K562 (cell line): ENCODE measurements around the gene POU4F1. TPM values are rescaled to one million over a fixed set of nuclear protein-coding genes. Genes with fewer than 3 reads are reported as not detected.

ENCODE experiments used
- ATAC-seq: fragments of 200-7000 bp; cut with Tn5 transposase; 3 replicates; pipeline ENCODE4 v1.9.1; 2020; ENCODE audit warnings: moderate library complexity
- BruUV-seq: library from RNA; stranded (reverse); fragments of 400-500 nt; replicated peaks from 2 replicates; lab custom pipeline; 2021; lab: Mats Ljungman, UMichigan
- CTCF ChIA-PET: fragments of 300-600 bp; formaldehyde crosslinking; extraction: SDS; loops from one replicate; lab custom pipeline; 2021; ENCODE audit warnings: low intra/inter-chr PET ratio; lab: Yijun Ruan, JAX
- POLR2A ChIA-PET: fragments of 300-600, 350-650 bp; sonication (Branson Sonifier 250); formaldehyde crosslinking; extraction: SDS; loops from one replicate; lab custom pipeline; 2021; ENCODE audit warnings: antibody characterized with exemption, inconsistent platforms; lab: Yijun Ruan, JAX
- DNase-seq, 4 experiments: peaks; one replicate each; pipeline versions ENCODE4 v3.0.0 to v3.0.0-alpha.2; 2011 to 2018; ENCODE audit warnings: low spot score in 3 of 4, mixed read lengths in 3 of 4; ENCODE audit errors: extremely low read depth in 1 of 4
- FAIRE-seq: peaks from 2 replicates; lab custom pipeline; 2011; peaks lifted over from hg19 to GRCh38; lab: Jason Lieb, UNC
- H2AFZ ChIP-seq: 2 replicates; pipeline ENCODE4 v1.6.0; 2011; ENCODE audit warnings: low read depth, low read length, control low read depth, inconsistent platforms
- H3K27ac ChIP-seq: fragments of 200-600 bp; 3 replicates; pipeline ENCODE4 v1.8.0; 2011; ENCODE audit warnings: low read depth, mild to moderate bottlenecking, control low read depth, inconsistent platforms, low read length, moderate library complexity, mixed read lengths; ENCODE audit errors: extremely low read depth
- H3K27me3 ChIP-seq, 2 experiments: fragments of 300-600 bp in 1 of 2; 2 replicates in 1 of 2; 3 replicates in 1 of 2; pipeline versions ENCODE4 v1.6.0 to v1.8.0; 2011; ENCODE audit warnings: inconsistent platforms in 2 of 2, low read length in 2 of 2, mild to moderate bottlenecking in 1 of 2, mixed read lengths in 1 of 2, moderate library complexity in 1 of 2; ENCODE audit not compliant: control insufficient read depth in 2 of 2, insufficient read depth in 2 of 2
- H3K36me3 ChIP-seq: fragments of 300-600 bp; 3 replicates; pipeline ENCODE4 v1.8.0; 2011; ENCODE audit warnings: mild to moderate bottlenecking, low read length, inconsistent platforms; ENCODE audit not compliant: control insufficient read depth, insufficient read depth
- H3K4me1 ChIP-seq, 2 experiments: fragments of 200-600 bp in 1 of 2; replicated peaks in 1 of 2; 2 replicates in 1 of 2; 3 replicates in 1 of 2; pipeline versions ENCODE4 v1.5.1 to v1.8.0; 2011; ENCODE audit warnings: inconsistent platforms in 2 of 2, low read length in 2 of 2, mild to moderate bottlenecking in 1 of 2, mixed read lengths in 1 of 2, moderate library complexity in 1 of 2; ENCODE audit not compliant: control insufficient read depth in 2 of 2, insufficient read depth in 2 of 2
- H3K4me2 ChIP-seq: 2 replicates; pipeline ENCODE4 v1.6.1; 2011; ENCODE audit warnings: low read length, control low read depth, inconsistent platforms, mixed read lengths; ENCODE audit not compliant: insufficient read depth
- H3K4me3 ChIP-seq: fragments of 200-600 bp; sonication (generic), shearing (Covaris generic); 2 replicates; pipeline ENCODE4 v1.5.1; 2016; ENCODE audit warnings: control low read depth, inconsistent platforms
- H3K79me2 ChIP-seq: fragments of 200-600 bp; 3 replicates; pipeline ENCODE4 v1.8.0; 2011; ENCODE audit warnings: low read length, inconsistent platforms; ENCODE audit not compliant: control insufficient read depth, insufficient read depth
- H3K9ac ChIP-seq, 2 experiments: 2 replicates each; pipeline versions ENCODE4 v1.6.0 to v1.6.1; 2011; ENCODE audit warnings: low read depth in 2 of 2, low read length in 2 of 2, control low read depth in 1 of 2, inconsistent platforms in 1 of 2, mild to moderate bottlenecking in 1 of 2, mixed read lengths in 1 of 2; ENCODE audit not compliant: insufficient read depth in 1 of 2
- H3K9me1 ChIP-seq: one replicate; pipeline ENCODE4 v1.6.0; 2011; ENCODE audit warnings: inconsistent platforms, mild to moderate bottlenecking, low read length, moderate library complexity; ENCODE audit not compliant: control insufficient read depth, insufficient read depth
- H3K9me3 ChIP-seq: replicated peaks from 2 replicates; pipeline ENCODE4 v1.5.1; 2011; ENCODE audit warnings: low read depth, low read length, inconsistent platforms; ENCODE audit not compliant: control insufficient read depth, insufficient read depth
- H4K20me1 ChIP-seq: replicated peaks from 2 replicates; pipeline ENCODE4 v1.6.1; 2011; ENCODE audit warnings: low read length, inconsistent platforms, mixed read lengths; ENCODE audit not compliant: control insufficient read depth, insufficient read depth
- DMBX1 ChIP-seq: fragments of 250-450 bp; sonication (Bioruptor Pico); IDR thresholded peaks from 2 replicates; pipeline ENCODE4 v1.8.0; 2022; ENCODE audit warnings: inconsistent platforms, mild to moderate bottlenecking, moderate library complexity, borderline replicate concordance
- E2F8 ChIP-seq: fragments of 450-650 bp; IDR thresholded peaks from 2 replicates; pipeline ENCODE4 v1.7.1; 2018; ENCODE audit warnings: mild to moderate bottlenecking, low read depth; ENCODE audit not compliant: partially characterized antibody
- ERF ChIP-seq: fragments of 450-650 bp; formaldehyde crosslinking; IDR thresholded peaks from 2 replicates; pipeline ENCODE4 v1.4.0; 2020; ENCODE audit warnings: mild to moderate bottlenecking, mixed read lengths
- HIVEP1 ChIP-seq: fragments of 250-450 bp; sonication (Bioruptor Pico); IDR thresholded peaks from 2 replicates; pipeline ENCODE4 v1.4.0; 2020; ENCODE audit warnings: mild to moderate bottlenecking
- KDM2B ChIP-seq: fragments of 250-450 bp; sonication (Bioruptor Pico); IDR thresholded peaks from 2 replicates; pipeline ENCODE4 v1.8.0; 2021; ENCODE audit warnings: mild to moderate bottlenecking, moderate library complexity
- MLLT1 ChIP-seq, 2 experiments: fragments of 450-650 bp; IDR thresholded peaks; 2 replicates each; pipeline ENCODE4 v1.6.1; 2016
- PPARD ChIP-seq: fragments of 250-450 bp; sonication (Bioruptor Pico); IDR thresholded peaks from 2 replicates; pipeline ENCODE4 v1.8.0; 2022; ENCODE audit warnings: inconsistent platforms, mild to moderate bottlenecking, moderate library complexity
- RNF2 ChIP-seq: sonication (generic); IDR thresholded peaks from 2 replicates; pipeline ENCODE4 v1.6.1; 2016
- SMARCA5 ChIP-seq: fragments of 450-650 bp; IDR thresholded peaks from 2 replicates; pipeline ENCODE4 v1.6.1; 2016
- SPI1 ChIP-seq: IDR thresholded peaks from 2 replicates; pipeline ENCODE4 v1.6.1; 2011; ENCODE audit warnings: low read depth, low read length, control low read depth, borderline replicate concordance
- ZNF263 ChIP-seq: sonication (generic); formaldehyde crosslinking; IDR thresholded peaks from 2 replicates; pipeline ENCODE4 v1.8.0; 2022; ENCODE audit warnings: mild to moderate bottlenecking, missing genetic modification reagents, borderline replicate concordance
- ZNF277 ChIP-seq: fragments of 250-450 bp; sonication (Bioruptor Pico); IDR thresholded peaks from 2 replicates; pipeline ENCODE4 v1.8.0; 2022; ENCODE audit warnings: inconsistent platforms, mild to moderate bottlenecking, moderate library complexity, borderline replicate concordance
- ZNF644 ChIP-seq: fragments of 200-800 bp; sonication (Bioruptor generic); IDR thresholded peaks from 2 replicates; pipeline ENCODE4 v1.6.1; 2016; ENCODE audit warnings: low read depth, missing genetic modification characterization, missing compliant biosample characterization
- ZNF76 ChIP-seq: fragments of 250-450 bp; sonication (Bioruptor Pico); IDR thresholded peaks from 2 replicates; pipeline ENCODE4 v1.4.0; 2020; ENCODE audit warnings: mild to moderate bottlenecking, moderate library complexity, borderline replicate concordance
- WGBS: fragments of 100-300 bp; shearing (Covaris generic); methylation state at CpG from one replicate; pipeline ENCODE4 v1.1.6; 2016; ENCODE audit warnings: low coverage, mixed read lengths; ENCODE audit not compliant: insufficient coverage; ENCODE audit errors: missing lambda C conversion rate; 5-methylcytosine and 5-hydroxymethylcytosine counted together
- in situ Hi-C: fragments of 300-500 bp; cut with MboI; formaldehyde crosslinking; loops from 4 replicates; pipeline ENCODE4 v1.15.0; 2018; ENCODE audit warnings: inconsistent platforms, mixed read lengths
- intact Hi-C: fragments of 100-400 bp; cut with micrococcal nuclease; formaldehyde crosslinking; loops from 2 replicates; pipeline ENCODE4 v1.14.2; 2022
- polyA plus RNA-seq, 8 experiments: library from polyadenylated mRNA; depleted of rRNA in 4 of 8; stranded (reverse) in 5 of 8; unstranded in 3 of 8; fragments of >200 nt; fragmentation: Nextera tagmentation in 2 of 8; fragmentation: Illumina TruSeq in 1 of 8; extraction: Ambion mirVana in 2 of 8; extraction: Trizol in 1 of 8; gene quantifications; 2 replicates each; pipeline versions ENCODE4 v1.2.1 to v1.2.3, GENCODE V29; 2011 to 2014; ENCODE audit warnings: inconsistent platforms in 1 of 8, missing spikeins in 1 of 8
- total RNA-seq, 7 experiments: library from RNA; depleted of rRNA in 6 of 7; stranded (reverse); fragments of >200 nt in 6 of 7; fragmentation: Illumina TruSeq in 2 of 7; extraction: Trizol in 2 of 7; gene quantifications; 2 replicates each; pipeline versions ENCODE4 v1.2.1 to v1.2.3, GENCODE V29; 2011 to 2021; ENCODE audit warnings: low replicate concordance in 1 of 7
- TF ChIP-seq, protein P1 (sequence below): fragments of 200-400 bp; formaldehyde crosslinking; IDR thresholded peaks from 2 replicates; pipeline ENCODE4 v1.6.1; 2017; ENCODE audit warnings: mild to moderate bottlenecking, low read depth, low read length, moderate library complexity

Gene POU4F1
- total and polyA plus RNA-seq, 9 of the 15 experiments (the other 6 are each of a cell fraction or from before 2014, with no cell fraction given): 0.61 to 2.8 (median 1.5) TPM

DNA sequence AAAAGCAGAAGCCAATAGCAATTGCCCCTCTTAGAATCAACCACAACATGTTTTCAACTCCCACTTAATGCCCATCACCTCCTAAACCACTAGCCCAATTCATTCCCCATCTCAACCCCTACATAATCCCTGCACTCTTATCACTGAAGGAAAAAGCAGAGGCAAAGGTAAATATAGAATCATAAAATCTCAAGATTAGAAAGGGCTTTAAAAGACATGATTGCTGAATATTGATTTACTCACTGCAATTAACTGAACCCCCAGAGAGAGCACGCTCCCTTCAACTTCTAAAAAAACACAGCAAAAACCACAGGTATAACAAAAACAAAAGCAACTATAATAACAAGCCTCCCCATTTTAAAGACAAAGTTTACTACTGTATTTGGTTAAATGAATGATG lies 15.1 kb upstream of the POU4F1 start (continued):
- TF ChIP-seq E2F8 (no peak), SMARCA5 (no peak), SPI1 (no peak), HIVEP1 (no peak)

DNA sequence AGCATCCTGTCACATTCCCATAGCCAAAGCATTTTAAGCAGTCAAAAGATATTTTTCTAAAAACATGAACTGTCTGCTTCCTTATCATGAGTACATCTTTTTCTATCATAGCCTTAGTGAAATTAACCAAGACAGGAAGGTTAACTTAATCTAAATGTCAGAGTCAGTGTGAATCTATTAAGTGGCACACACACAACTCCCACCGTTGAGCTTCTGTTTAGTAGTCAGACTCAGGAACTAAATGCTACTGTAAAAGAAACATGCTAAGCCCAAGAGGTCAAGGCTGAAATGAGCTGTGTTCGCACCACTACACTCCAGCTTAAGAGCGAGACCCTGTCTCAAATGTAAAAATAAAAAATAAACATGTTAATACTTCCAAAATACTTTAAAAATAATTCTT lies 7.7 kb upstream of the POU4F1 start:
- in situ Hi-C loops: no loop called here
- ChIA-PET CTCF (no interaction called here), POLR2A (interaction anchor here (0.5 to 1.4 kb wide), 3 partner anchors 10 to 891 kb away, joined by 3 read pairs; no protein-coding TSS in a partner anchor)
- Histone ChIP-seq H3K4me1 (peaks cover 0 to 2% of the 10 kb centered on the region in 2 experiments; a peak in 3 of 5 replicates), H4K20me1 (no peaks in the 10 kb centered on the region), H3K27me3 (no peaks in the 10 kb centered on the region), H3K4me2 (no peak overlapping the region), H3K4me3 (no peak overlapping the region), H3K36me3 (peaks cover 9% of the 10 kb centered on the region; the same call in 2 of the 3 replicates), H3K79me2 (no peaks in the 10 kb centered on the region), H3K9me1 (no peaks in the 10 kb centered on the region), H3K27ac (no peak overlapping the region), H3K9me3 (no peaks in the 10 kb centered on the region), H2AFZ (no peak overlapping the region), H3K9ac (no peak overlapping the region)
- intact Hi-C loops: no loop called here
- FAIRE-seq (no peak), DNase-seq (no peak), ATAC-seq (peak; percentile 43; the same call in 1 of the 3 replicates)
- no TSS peak for BruUV-seq
- WGBS: 57% methylated on average over 3 of the region's 3 CpGs
- TF ChIP-seq MLLT1 (IDR thresholded peaks at IDR 0.05) (no peak), ZNF76 (CRISPR knock-in tag) (no peak), RNF2 (no peak), ZNF277 (CRISPR knock-in tag) (no peak), ERF (CRISPR knock-in tag) (no peak), PPARD (CRISPR knock-in tag) (no peak), ZNF644 (tag) (no peak), DMBX1 (CRISPR knock-in tag) (no peak), ZNF263 (CRISPR knock-in tag) (no peak), KDM2B (CRISPR knock-in tag) (no peak)
- TF ChIP-seq, protein P1, sequence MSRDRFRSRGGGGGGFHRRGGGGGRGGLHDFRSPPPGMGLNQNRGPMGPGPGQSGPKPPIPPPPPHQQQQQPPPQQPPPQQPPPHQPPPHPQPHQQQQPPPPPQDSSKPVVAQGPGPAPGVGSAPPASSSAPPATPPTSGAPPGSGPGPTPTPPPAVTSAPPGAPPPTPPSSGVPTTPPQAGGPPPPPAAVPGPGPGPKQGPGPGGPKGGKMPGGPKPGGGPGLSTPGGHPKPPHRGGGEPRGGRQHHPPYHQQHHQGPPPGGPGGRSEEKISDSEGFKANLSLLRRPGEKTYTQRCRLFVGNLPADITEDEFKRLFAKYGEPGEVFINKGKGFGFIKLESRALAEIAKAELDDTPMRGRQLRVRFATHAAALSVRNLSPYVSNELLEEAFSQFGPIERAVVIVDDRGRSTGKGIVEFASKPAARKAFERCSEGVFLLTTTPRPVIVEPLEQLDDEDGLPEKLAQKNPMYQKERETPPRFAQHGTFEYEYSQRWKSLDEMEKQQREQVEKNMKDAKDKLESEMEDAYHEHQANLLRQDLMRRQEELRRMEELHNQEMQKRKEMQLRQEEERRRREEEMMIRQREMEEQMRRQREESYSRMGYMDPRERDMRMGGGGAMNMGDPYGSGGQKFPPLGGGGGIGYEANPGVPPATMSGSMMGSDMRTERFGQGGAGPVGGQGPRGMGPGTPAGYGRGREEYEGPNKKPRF: no peak
